ENCODE measurements around the gene SREBF2. TPM values are rescaled to one million over a fixed set of nuclear protein-coding genes. Genes with fewer than 3 reads are reported as not detected.

Gene SREBF2
- total and polyA plus RNA-seq, 2 experiments from 2014 or later, result 113 to 114 TPM

- Histone ChIP-seq H3K4me2 (no peak overlapping the region), H4K20me1 (ENCODE audit: insufficient read depth, poor library complexity, severe bottlenecking) (peaks cover 20% of the 10 kb centered on the region), H3K27ac (no peak overlapping the region), H3K9me2 (replicated peaks; ENCODE audit: insufficient read depth) (no peaks in the 10 kb centered on the region), H3K4me3 (no peak overlapping the region), H3K9me3 (ENCODE audit: low read depth) (no peaks in the 10 kb centered on the region), H3K27me3 (peaks cover 16% of the 10 kb centered on the region), H2AFZ (no peak overlapping the region), H3K79me2 (no peaks in the 10 kb centered on the region), H3K36me3 (replicated peaks; ENCODE audit: insufficient read depth, low read depth) (no peaks in the 10 kb centered on the region), H3K4me1 (ENCODE audit: insufficient read depth) (peaks cover 7% of the 10 kb centered on the region)
- WGBS (ENCODE audit: low lambda C conversion rate, missing lambda C conversion rate), result 95% methylated on average over 22 of the region's 23 CpGs
- no peak for DNase-seq (ENCODE audit: low spot score)
- TF ChIP-seq EZH2phosphoT487 (IDR thresholded peaks at IDR 0.05; ENCODE audit: low read depth, severe bottlenecking, unreplicated experiment) (no peak), CTCF (IDR thresholded peaks at IDR 0.05; ENCODE audit: poor library complexity) (no peak), EZH2 (IDR thresholded peaks at IDR 0.05; ENCODE audit: borderline replicate concordance) (no peak)
Measured at GRCh38 chr22:41905411-41906202, 72.7 kb downstream of the SREBF2 start.

GRCh38 chr22:41906822-41907221, 73.9 kb downstream of the SREBF2 start:
- no peaks in the 10 kb centered on the region for H3K9me3 ChIP-seq (ENCODE audit: low read depth)
- H3K4me2 ChIP-seq, result no peak overlapping the region
- H3K27ac ChIP-seq, result no peak overlapping the region
- H3K4me3 ChIP-seq, result no peak overlapping the region
- WGBS (ENCODE audit: low lambda C conversion rate, missing lambda C conversion rate), result 97% methylated on average over 5 of the region's 5 CpGs
- no peak for DNase-seq (ENCODE audit: low spot score)
- H3K4me1 ChIP-seq (ENCODE audit: insufficient read depth), result peaks cover 13% of the 10 kb centered on the region
- H3K27me3 ChIP-seq, result peaks cover 28% of the 10 kb centered on the region
- peaks cover 22% of the 10 kb centered on the region for H4K20me1 ChIP-seq (ENCODE audit: insufficient read depth, poor library complexity, severe bottlenecking)
- no peaks in the 10 kb centered on the region for H3K79me2 ChIP-seq
- TF ChIP-seq EZH2 (IDR thresholded peaks at IDR 0.05; ENCODE audit: borderline replicate concordance) (no peak), CTCF (IDR thresholded peaks at IDR 0.05; ENCODE audit: poor library complexity) (no peak), EZH2phosphoT487 (IDR thresholded peaks at IDR 0.05; ENCODE audit: low read depth, severe bottlenecking, unreplicated experiment) (no peak)
- no peaks in the 10 kb centered on the region for H3K36me3 ChIP-seq (replicated peaks; ENCODE audit: insufficient read depth, low read depth)
- H3K9me2 ChIP-seq (replicated peaks; ENCODE audit: insufficient read depth), result no peaks in the 10 kb centered on the region
- no peak overlapping the region for H2AFZ ChIP-seq

GRCh38 chr22:41907436-41908401, 74.8 kb downstream of the SREBF2 start:
- no peak for TF ChIP-seq EZH2 (IDR thresholded peaks at IDR 0.05; ENCODE audit: borderline replicate concordance)
- TF ChIP-seq CTCF (IDR thresholded peaks at IDR 0.05; ENCODE audit: poor library complexity), result no peak
- no peak for TF ChIP-seq EZH2phosphoT487 (IDR thresholded peaks at IDR 0.05; ENCODE audit: low read depth, severe bottlenecking, unreplicated experiment)
- Histone ChIP-seq H2AFZ (no peak overlapping the region), H3K9me2 (replicated peaks; ENCODE audit: insufficient read depth) (no peaks in the 10 kb centered on the region), H4K20me1 (ENCODE audit: insufficient read depth, poor library complexity, severe bottlenecking) (peaks cover 22% of the 10 kb centered on the region), H3K27ac (no peak overlapping the region), H3K9me3 (ENCODE audit: low read depth) (no peaks in the 10 kb centered on the region), H3K27me3 (peaks cover 37% of the 10 kb centered on the region), H3K4me2 (no peak overlapping the region), H3K4me3 (no peak overlapping the region), H3K4me1 (ENCODE audit: insufficient read depth) (peaks cover 13% of the 10 kb centered on the region), H3K36me3 (replicated peaks; ENCODE audit: insufficient read depth, low read depth) (no peaks in the 10 kb centered on the region), H3K79me2 (no peaks in the 10 kb centered on the region)
- WGBS (ENCODE audit: low lambda C conversion rate, missing lambda C conversion rate), result 88% methylated on average over 10 of the region's 10 CpGs
- no peak for DNase-seq (ENCODE audit: low spot score)
